GM12873 (cell line): ENCODE data around the gene NRP1.

Experiments used
- TF ChIP-seq, protein P1 (sequence below): IDR thresholded peaks from 2 replicates; pipeline ENCODE4 v1.5.1; 2012; ENCODE audit warnings: low read depth, mild to moderate bottlenecking, moderate library complexity, low read length, control low read depth; ENCODE audit not compliant: insufficient read depth; ENCODE audit errors: missing control alignments

NRP1 gene

DNA sequence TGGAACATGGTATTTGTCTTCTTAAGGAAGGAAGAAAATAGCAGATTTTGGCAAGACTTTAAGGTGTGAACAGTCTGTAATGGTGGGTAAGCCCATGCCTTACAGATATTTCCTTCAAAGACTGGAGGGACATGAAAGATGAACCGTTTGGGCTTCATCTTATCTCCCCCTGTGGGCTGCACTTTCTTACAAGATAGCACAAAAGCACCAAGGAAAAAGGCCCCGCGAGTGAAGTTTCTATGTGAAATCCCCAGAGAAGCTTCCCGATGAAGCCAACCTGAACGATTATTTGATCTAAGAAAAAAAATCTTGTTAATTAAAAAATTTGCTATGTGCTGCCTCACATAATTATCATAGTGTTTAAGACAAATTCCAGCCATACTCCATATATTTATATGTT is 91.5 kb downstream of the NRP1 start:
- TF ChIP-seq, protein P1, sequence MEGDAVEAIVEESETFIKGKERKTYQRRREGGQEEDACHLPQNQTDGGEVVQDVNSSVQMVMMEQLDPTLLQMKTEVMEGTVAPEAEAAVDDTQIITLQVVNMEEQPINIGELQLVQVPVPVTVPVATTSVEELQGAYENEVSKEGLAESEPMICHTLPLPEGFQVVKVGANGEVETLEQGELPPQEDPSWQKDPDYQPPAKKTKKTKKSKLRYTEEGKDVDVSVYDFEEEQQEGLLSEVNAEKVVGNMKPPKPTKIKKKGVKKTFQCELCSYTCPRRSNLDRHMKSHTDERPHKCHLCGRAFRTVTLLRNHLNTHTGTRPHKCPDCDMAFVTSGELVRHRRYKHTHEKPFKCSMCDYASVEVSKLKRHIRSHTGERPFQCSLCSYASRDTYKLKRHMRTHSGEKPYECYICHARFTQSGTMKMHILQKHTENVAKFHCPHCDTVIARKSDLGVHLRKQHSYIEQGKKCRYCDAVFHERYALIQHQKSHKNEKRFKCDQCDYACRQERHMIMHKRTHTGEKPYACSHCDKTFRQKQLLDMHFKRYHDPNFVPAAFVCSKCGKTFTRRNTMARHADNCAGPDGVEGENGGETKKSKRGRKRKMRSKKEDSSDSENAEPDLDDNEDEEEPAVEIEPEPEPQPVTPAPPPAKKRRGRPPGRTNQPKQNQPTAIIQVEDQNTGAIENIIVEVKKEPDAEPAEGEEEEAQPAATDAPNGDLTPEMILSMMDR, result no peak

DNA sequence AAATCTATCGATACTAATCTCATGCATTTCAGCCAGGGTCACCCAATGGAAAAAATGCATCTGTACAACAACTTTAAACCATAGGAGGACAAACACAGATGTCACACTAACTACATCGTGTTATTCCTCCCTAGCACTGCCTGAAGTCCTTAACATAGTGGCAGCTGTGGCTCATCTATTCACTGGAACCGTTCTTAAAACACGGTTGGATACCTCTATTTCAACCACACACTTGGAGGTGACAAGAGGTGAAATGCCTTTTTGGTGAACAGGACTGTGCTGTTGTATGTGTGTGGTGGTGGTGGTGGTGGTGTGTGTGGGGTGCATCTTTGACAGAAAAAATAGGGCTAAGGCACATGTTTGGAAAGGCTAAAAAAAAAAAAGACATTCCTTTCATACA is 93.1 kb downstream of the NRP1 start:
- TF ChIP-seq, protein P1, result no peak

DNA sequence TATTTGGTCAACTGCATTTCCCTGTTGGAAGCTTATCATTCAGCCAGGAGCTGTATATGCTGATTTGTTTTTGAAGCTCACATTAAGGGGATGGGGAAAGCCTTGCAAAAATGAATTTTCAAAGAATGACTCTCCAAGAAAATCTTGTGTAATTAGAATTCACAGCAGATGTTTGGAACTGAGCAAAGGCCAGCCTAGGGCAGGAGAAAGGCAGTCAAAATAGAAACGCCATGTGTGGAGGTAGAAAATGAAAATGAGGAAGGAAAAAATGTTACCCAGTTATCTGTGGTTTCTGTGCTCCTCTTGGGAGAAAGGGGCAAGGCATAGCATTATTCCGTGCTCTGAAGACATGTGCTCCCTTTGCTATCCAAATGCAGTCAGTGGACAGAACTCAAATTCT is 93.5 kb downstream of the NRP1 start:
- TF ChIP-seq, protein P1, result no peak

DNA sequence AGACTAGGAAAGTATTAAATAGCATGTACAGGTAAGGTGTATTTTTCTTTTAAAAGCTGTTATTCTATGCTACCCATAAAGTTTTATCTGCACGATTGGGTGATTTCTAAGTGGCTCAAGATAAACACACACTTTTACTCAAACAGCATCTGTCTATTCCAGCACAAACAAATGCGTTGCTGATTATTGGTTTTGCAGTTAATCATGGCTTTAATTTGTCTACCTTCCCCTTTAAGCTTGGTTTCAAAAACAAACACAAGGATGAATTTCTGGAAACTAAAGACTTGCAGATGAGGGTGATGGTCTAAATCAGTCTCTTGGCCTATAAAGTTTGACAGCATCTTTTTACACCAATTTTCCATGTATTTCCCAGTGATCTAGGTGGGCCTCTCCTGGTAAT is 94.2 kb downstream of the NRP1 start:
- TF ChIP-seq, protein P1, result no peak

DNA sequence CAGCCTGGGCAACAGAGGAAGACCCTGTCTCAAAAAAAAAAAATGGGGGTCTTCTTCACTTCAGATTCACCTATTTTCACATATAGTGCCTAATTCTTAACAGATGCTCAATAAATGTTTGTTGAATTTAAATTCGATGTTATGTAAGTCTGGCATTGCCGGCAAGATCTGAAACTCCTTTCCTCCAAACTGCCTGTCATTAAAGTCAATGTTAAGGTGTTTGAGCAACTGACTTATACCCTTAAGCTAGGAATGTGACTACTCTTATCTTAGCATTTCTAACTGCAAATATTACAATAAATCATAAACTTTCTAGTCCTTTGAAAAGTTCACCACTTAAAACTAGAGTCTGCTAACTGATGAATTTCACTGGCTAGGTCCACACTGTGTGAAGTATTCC is 95.2 kb downstream of the NRP1 start:
- TF ChIP-seq, protein P1, result no peak

DNA sequence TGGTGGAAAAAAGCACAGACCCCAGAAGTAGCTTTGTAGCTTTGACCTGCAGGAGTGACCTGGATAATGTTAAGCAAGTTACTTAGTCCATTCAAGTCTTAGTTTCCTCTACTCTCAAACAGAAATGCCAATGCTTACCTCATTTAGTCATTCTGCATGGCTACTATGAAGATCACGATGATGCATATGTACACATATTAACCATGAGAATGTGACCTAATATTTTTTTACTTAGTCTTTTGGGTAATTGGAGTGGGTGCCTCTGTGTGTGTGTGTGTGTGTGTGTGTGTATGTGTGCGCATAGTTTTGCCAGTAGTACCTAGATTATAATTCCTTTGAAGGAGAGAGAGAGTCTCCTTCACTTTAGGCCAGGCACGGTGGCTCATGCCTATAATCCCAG is 95.8 kb downstream of the NRP1 start:
- TF ChIP-seq, protein P1, result no peak

DNA sequence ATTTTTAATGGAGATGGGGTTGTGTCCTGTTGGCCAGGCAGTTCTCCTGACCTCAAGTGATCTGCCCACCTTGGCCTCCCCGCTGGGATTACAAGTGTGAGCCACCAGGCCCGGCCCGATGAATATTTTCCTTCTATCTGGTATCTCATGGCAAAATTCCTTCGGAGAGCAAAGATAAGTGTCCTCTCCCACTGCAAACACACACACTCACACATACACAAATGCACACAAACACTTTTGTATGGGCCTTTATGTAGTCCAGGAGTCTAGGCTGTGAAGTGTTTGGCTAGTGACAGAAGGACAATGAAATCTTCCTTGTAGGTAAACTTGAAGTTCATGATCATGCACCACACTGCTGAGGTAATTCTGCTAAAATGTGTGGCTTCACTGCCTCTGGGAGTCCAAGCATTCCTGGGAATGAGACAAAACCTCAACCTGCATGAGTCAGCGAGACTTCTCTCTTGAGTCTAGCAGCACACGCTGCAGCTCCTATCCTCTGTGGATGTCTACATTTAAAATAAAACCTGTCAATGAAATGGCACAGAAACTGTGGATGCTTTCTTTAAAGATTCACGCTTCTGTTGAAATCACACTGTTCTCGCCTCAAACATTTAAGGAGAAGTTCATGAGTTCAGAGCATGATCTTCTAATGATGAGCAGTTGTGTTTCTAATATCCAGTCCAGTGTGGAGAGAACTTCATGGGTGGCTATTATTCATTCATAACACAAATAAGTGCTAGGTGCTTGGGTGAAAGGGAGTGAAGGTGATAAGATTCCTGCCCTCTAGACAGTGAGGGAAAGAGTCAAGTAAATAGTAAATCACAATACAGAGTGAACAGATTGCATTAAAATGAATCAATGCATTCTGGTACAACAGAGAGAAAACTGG is 96.5 kb downstream of the NRP1 start:
- TF ChIP-seq, protein P1, result no peak
